CD8-positive, alpha-beta memory T cell (primary cell): ENCODE data around the gene AP3S2. TPM values are rescaled to one million over a fixed set of nuclear protein-coding genes. Genes with fewer than 3 reads are reported as not detected.
"Not testable (repeated sequence)": the region's sequence is repeated elsewhere in the genome, so short reads cannot be mapped to it uniquely, and the experiment has no call there.

Source experiments
- CTCF ChIA-PET: fragments of 350-600 bp; sonication (Branson Sonifier 250); formaldehyde crosslinking; loops from one replicate; lab custom pipeline; 2021; ENCODE audit warnings: antibody characterized with exemption; lab: Charles Lee
- POLR2A ChIA-PET: fragments of 350-600 bp; sonication (Branson Sonifier 250); formaldehyde crosslinking; loops from one replicate; lab custom pipeline; 2021; ENCODE audit warnings: antibody characterized with exemption; lab: Charles Lee
- DNase-seq, 5 donors: peaks; one replicate each; pipeline versions ENCODE4 v3.0.0 to v3.0.0-alpha.2; 2020 to 2022; ENCODE audit warnings: mixed read lengths in 1 of 5
- H3K27ac ChIP-seq: one replicate; pipeline ENCODE4 v1.7.0; 2013; ENCODE audit warnings: low read depth, mild to moderate bottlenecking, low read length, moderate library complexity
- H3K27me3 ChIP-seq: 2 replicates; pipeline ENCODE4 v1.7.0; 2013; ENCODE audit warnings: low read length, mild to moderate bottlenecking; ENCODE audit not compliant: insufficient read depth, poor library complexity, severe bottlenecking
- H3K36me3 ChIP-seq: 2 replicates; pipeline ENCODE4 v1.7.0; 2013; ENCODE audit warnings: mild to moderate bottlenecking, low read length, moderate library complexity; ENCODE audit not compliant: insufficient read depth
- H3K4me1 ChIP-seq: 2 replicates; pipeline ENCODE4 v1.7.0; 2013; ENCODE audit warnings: mild to moderate bottlenecking, low read length, moderate library complexity; ENCODE audit not compliant: insufficient read depth
- H3K4me3 ChIP-seq: 2 replicates; pipeline ENCODE4 v1.7.0; 2013; ENCODE audit warnings: mild to moderate bottlenecking, low read length
- H3K9me3 ChIP-seq: 2 replicates; pipeline ENCODE4 v1.7.0; 2013; ENCODE audit warnings: mild to moderate bottlenecking, low read length
- H3K27ac Mint-ChIP-seq, 8 donors: one replicate each; pipeline ENCODE4 v1.8.0; 2020 to 2021; ENCODE audit warnings: mixed read lengths in 8 of 8, mild to moderate bottlenecking in 6 of 8, inconsistent platforms in 3 of 8, moderate library complexity in 3 of 8
- H3K27me3 Mint-ChIP-seq, 2 donors: one replicate each; pipeline ENCODE4 v1.8.0; 2020 to 2021; ENCODE audit warnings: mixed read lengths in 2 of 2, mild to moderate bottlenecking in 1 of 2, moderate library complexity in 1 of 2
- H3K36me3 Mint-ChIP-seq, 3 donors: one replicate each; pipeline ENCODE4 v1.8.0; 2020 to 2021; ENCODE audit warnings: mixed read lengths in 3 of 3, inconsistent platforms in 1 of 3, mild to moderate bottlenecking in 1 of 3
- H3K4me1 Mint-ChIP-seq, 3 donors: one replicate each; pipeline ENCODE4 v1.8.0; 2020 to 2021; ENCODE audit warnings: mixed read lengths in 3 of 3, inconsistent platforms in 1 of 3, mild to moderate bottlenecking in 1 of 3
- H3K4me3 Mint-ChIP-seq, 7 donors: one replicate each; pipeline ENCODE4 v1.8.0; 2020 to 2021; ENCODE audit warnings: mixed read lengths in 7 of 7, mild to moderate bottlenecking in 6 of 7, moderate library complexity in 4 of 7, inconsistent platforms in 2 of 7
- H3K9me3 Mint-ChIP-seq, 5 donors: one replicate each; pipeline ENCODE4 v1.8.0; 2020 to 2022; ENCODE audit warnings: mixed read lengths in 5 of 5, mild to moderate bottlenecking in 3 of 5, moderate library complexity in 2 of 5, inconsistent platforms in 1 of 5
- polyA plus RNA-seq: library from polyadenylated mRNA; unstranded; fragments of 300-500 nt; fragmentation: Illumina TruSeq; gene quantifications from one replicate; pipeline ENCODE4 v1.2.3, GENCODE V29; 2021
- total RNA-seq, 2 experiments: library from RNA; stranded (reverse); gene quantifications; one replicate each; pipeline ENCODE4 v1.2.3, GENCODE V29; 2021

AP3S2 gene
- total and polyA plus RNA-seq, 3 experiments from 2014 or later, result 23.5 to 35.8 (median 24.5) TPM

DNA sequence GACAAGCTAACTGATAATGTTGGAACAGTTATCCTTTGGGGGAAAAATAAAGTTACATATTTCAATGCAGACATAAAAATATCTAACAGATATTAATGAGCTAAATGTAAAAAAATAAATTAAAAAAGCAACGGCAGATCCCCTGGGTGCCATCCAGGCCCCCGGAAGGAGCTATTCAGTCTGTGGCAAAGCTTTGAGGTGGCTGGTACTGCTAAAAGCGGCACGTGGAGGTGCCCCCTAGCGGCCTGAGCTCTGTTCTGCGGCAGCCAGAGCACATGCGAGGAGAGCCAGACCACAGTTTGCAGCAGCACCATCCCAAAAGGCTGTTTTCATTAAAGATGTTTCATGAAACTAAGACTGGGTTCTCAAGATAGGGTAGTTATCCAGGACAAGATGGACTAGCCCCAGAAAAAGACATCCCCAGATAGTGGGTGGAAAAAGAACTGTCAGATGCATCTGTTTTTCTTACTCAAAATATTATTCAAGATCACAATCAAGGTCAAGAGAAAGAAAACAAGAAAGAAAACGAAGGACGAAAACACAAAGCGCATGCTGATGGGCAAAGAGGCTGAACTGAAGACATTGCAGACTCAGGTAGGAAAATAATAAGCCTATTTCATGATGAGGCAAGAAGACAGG lies 18.7 kb downstream of the AP3S2 start:
- H3K27ac Mint-ChIP-seq, result peak overlapping the region in 2 of 8 donors; percentile 54 to 57
- Histone ChIP-seq H3K9me3 (no peaks in the 10 kb centered on the region), H3K4me3 (no peak overlapping the region), H3K4me1 (peaks cover 6% of the 10 kb centered on the region), H3K36me3 (peaks cover 14% of the 10 kb centered on the region), H3K27me3 (no peaks in the 10 kb centered on the region), H3K27ac (no peak overlapping the region)
- CTCF ChIA-PET, result interaction anchor here (0.7 to 4.2 kb wide), 35 partner anchors 8 to 359 kb away, joined by 3 to 38 read pairs (median 4); partner anchors contain the start of genes AP3S2, CIB1, GDPGP1 and MESP1
- no peak overlapping the region for H3K4me3 Mint-ChIP-seq
- no peaks in the 10 kb centered on the region for H3K27me3 Mint-ChIP-seq
- H3K4me1 Mint-ChIP-seq, result peaks cover 7 to 12% (median 8%) of the 10 kb centered on the region in 3 donors
- H3K9me3 Mint-ChIP-seq, result no peaks in the 10 kb centered on the region
- peaks cover 0 to 56% (median 22%) of the 10 kb centered on the region in 3 donors for H3K36me3 Mint-ChIP-seq
- peak; percentile 58 to 84 (median 69) for DNase-seq
- POLR2A ChIA-PET, result interaction anchor here (0.7 to 1.2 kb wide), 2 partner anchors 19 to 1080 kb away, joined by 3 to 8 read pairs; partner anchors contain the start of genes AP3S2 and RCCD1

DNA sequence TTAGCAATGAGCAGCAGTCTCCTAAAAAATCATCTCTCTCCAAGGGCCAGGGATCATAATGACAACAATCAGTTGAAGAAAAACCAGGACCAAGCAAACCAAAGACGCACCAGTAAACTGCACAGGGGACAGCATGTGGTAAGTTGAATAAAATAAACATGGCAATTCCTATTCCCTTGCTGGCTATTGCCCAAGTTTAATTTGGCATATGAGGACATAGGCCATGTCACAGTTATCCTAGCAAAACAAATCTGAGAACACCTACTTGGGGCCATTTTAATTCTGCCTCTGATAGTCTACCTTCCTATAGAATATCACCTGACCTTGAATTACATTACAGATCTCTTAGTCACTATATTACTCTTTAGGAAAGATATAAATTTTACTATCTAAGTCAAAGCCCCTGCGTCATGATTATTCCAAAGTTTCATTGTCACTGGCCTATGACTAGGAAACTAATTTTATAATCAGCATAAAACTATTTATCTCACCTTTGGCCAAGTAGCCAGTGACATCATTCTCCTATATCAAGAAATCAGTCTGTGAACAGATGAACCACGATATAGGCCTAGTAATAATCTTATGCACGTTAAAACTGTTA lies 23.0 kb downstream of the AP3S2 start:
- Mint-ChIP-seq H3K27ac (peak overlapping the region in 1 of 8 donors; percentile 13), H3K4me3 (no peak overlapping the region), H3K9me3 (no peaks in the 10 kb centered on the region), H3K27me3 (no peaks in the 10 kb centered on the region), H3K36me3 (peaks cover under 1 to 38% (median 15%) of the 10 kb centered on the region in 3 donors), H3K4me1 (peaks cover 7 to 9% (median 8%) of the 10 kb centered on the region in 3 donors)
- DNase-seq, result no peak
- H3K27ac ChIP-seq, result no peak overlapping the region
- peaks cover 14% of the 10 kb centered on the region for H3K36me3 ChIP-seq
- ChIA-PET CTCF (no interaction called here), POLR2A (no interaction called here)
- H3K4me1 ChIP-seq, result peaks cover 6% of the 10 kb centered on the region
- no peaks in the 10 kb centered on the region for H3K27me3 ChIP-seq
- H3K4me3 ChIP-seq, result no peak overlapping the region
- no peaks in the 10 kb centered on the region for H3K9me3 ChIP-seq

DNA sequence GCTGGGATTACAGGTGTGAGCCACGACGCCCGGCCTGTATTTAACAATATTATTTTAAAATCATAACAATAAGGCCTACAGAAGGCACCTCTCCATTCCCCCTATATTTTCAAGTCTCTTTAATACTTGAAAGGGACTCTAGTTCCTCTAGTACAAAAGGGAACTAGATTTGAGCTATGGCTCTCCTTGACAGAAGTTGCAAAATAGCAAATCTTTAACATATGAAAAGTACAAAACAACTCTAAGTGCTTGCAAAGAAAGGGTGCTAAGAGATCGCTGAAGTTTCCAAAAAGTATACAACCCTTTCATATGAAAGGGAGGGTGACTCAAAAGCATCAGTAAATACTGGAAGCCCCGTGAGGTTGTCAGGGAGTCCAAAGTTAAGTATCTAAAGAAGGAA lies 23.8 kb downstream of the AP3S2 start:
- Mint-ChIP-seq H3K4me1 (peaks cover 4 to 5% (median 4%) of the 10 kb centered on the region in 3 donors), H3K36me3 (peaks cover 4 to 37% (median 13%) of the 10 kb centered on the region in 3 donors), H3K27me3 (no peaks in the 10 kb centered on the region), H3K27ac (no peak overlapping the region), H3K4me3 (no peak overlapping the region), H3K9me3 (no peaks in the 10 kb centered on the region)
- DNase-seq, result no peak
- CTCF ChIA-PET, result no interaction called here
- Histone ChIP-seq H3K4me1 (peaks cover 3% of the 10 kb centered on the region), H3K36me3 (peaks cover 20% of the 10 kb centered on the region), H3K9me3 (no peaks in the 10 kb centered on the region), H3K27ac (no peak overlapping the region), H3K4me3 (no peak overlapping the region), H3K27me3 (no peaks in the 10 kb centered on the region)
- POLR2A ChIA-PET, result no interaction called here

DNA sequence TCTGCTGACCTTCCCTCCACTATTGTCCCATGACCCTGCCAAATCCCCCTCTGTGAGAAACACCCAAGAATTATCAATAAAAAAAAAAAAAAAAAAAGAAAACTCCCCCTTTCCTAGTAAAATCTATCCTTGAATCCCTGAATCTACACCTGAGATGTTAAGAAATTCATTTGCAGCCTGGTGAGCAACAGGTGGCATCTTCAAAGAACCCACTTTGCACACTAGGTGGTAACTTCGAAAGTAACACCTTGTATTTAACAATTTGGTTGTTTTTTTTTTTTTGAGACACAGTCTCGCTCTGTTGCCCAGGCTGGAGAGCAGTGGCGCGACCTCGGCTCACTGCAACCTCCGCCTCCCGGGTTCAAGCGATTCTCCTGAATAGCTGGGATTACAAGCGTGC lies 24.3 kb downstream of the AP3S2 start:
- CTCF ChIA-PET, POLR2A ChIA-PET, H3K4me1 ChIP-seq, H3K27ac Mint-ChIP-seq, H3K27me3 ChIP-seq, H3K9me3 Mint-ChIP-seq, DNase-seq, H3K4me3 ChIP-seq, H3K9me3 ChIP-seq, H3K27ac ChIP-seq, H3K4me1 Mint-ChIP-seq, H3K27me3 Mint-ChIP-seq, H3K4me3 Mint-ChIP-seq: not testable (repeated sequence)
- peaks cover 4 to 41% (median 13%) of the 10 kb centered on the region in 3 donors for H3K36me3 Mint-ChIP-seq
- H3K36me3 ChIP-seq, result peaks cover 20% of the 10 kb centered on the region

DNA sequence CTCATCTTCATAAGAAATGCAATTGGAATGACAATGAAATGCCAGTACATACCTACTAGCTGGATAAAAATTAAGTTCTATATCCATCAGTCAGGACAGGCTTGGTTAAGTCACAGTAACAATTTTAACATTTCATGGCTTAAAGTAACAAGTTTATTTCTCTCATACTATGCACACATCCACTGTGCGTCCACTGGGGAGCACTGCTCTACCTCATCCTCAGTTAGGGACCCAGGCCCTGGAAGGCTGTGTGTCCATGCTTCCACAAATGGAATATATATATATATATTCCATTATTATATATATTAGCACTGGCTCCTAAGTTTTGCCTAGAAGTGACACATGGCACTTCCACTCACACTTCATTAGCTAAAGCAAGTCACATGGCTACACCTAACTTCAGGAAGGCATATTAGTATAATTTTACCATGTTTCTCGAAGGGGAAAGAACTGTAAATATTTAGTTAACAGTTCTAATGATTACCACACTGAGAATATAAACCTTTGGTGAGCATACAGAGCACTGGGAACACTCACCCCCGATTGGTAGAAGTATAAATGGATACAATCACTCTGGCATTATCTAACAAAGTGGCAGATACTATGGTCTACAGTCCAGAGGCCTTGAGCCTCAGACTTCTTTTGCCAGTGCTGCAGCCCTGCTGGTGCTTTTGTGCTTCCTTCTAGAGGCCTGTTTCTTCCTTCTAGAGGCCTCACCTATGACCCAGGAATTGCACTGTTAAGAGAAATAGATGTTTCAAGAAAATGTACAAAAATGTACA lies 28.6 kb downstream of the AP3S2 start:
- POLR2A ChIA-PET, result no interaction called here
- no peaks in the 10 kb centered on the region for H3K9me3 Mint-ChIP-seq
- peaks cover 0 to 2% (median 0%) of the 10 kb centered on the region in 3 donors for H3K4me1 Mint-ChIP-seq
- no peaks in the 10 kb centered on the region for H3K9me3 ChIP-seq
- CTCF ChIA-PET, result interaction anchor here (2.5 kb wide), 1 partner anchor 10 kb away, joined by 13 read pairs; no protein-coding TSS in a partner anchor
- no peak overlapping the region for H3K27ac ChIP-seq
- no peaks in the 10 kb centered on the region for H3K27me3 Mint-ChIP-seq
- no peaks in the 10 kb centered on the region for H3K4me1 ChIP-seq
- no peak overlapping the region for H3K4me3 Mint-ChIP-seq
- no peak overlapping the region for H3K4me3 ChIP-seq
- H3K27ac Mint-ChIP-seq, result peak overlapping the region in 1 of 8 donors; percentile 72
- H3K36me3 ChIP-seq, result peaks cover 13% of the 10 kb centered on the region
- H3K36me3 Mint-ChIP-seq, result peaks cover 4 to 33% (median 10%) of the 10 kb centered on the region in 3 donors
- H3K27me3 ChIP-seq, result no peaks in the 10 kb centered on the region
- DNase-seq, result no peak

DNA sequence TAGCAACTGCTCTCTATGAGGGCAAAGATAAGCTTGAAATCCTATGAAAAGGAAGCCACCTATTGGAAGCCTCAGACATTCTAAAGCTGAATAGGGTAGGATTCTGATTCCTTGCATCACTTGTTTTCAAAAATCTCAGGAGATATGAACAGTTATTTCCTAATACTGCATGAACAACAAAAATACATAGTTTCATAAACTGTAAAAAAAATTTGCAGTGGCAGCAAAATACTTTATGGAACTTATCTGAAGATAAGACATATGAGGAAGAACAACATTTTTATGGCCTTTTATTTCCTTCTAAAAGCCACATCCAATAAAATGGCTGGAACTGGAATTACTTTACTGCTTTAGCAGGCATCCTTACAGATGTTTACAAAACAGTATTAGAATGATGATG lies 29.9 kb downstream of the AP3S2 start:
- Histone ChIP-seq H3K27ac (no peak overlapping the region), H3K36me3 (peaks cover 13% of the 10 kb centered on the region), H3K4me3 (no peak overlapping the region), H3K9me3 (no peaks in the 10 kb centered on the region), H3K4me1 (no peaks in the 10 kb centered on the region), H3K27me3 (no peaks in the 10 kb centered on the region)
- Mint-ChIP-seq H3K27ac (peak overlapping the region in 2 of 8 donors; percentile 22 to 47), H3K9me3 (no peaks in the 10 kb centered on the region), H3K36me3 (peaks cover 4 to 36% (median 12%) of the 10 kb centered on the region in 3 donors), H3K27me3 (peaks cover 0 to 2% of the 10 kb centered on the region in 2 donors), H3K4me3 (no peak overlapping the region), H3K4me1 (peaks cover 0 to 2% (median 0%) of the 10 kb centered on the region in 3 donors)
- ChIA-PET POLR2A (no interaction called here), CTCF (interaction anchor here (1.2 kb wide), 1 partner anchor 11 kb away, joined by 6 read pairs; no protein-coding TSS in a partner anchor)
- DNase-seq, result no peak

DNA sequence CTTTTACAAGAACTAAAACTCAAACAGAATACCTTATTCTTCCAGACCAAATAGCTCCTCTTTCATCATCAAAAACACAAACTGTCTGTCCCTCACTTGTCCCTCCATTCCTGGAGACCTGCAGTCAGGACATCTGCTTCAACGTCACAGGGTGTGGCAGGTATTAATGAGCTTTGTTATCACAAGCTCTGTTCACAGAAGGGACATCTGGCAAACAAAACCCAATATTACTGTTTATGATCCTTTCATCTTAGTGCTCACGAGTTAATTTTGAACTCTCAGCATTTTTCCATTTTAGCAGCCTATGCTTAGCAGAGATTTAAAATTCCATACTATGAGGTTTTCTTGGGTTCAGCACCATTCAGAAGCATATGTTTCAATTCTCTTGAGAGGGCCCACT lies 32.9 kb downstream of the AP3S2 start:
- H3K27ac ChIP-seq, result no peak overlapping the region
- no peak overlapping the region for H3K4me3 ChIP-seq
- H3K4me3 Mint-ChIP-seq, result no peak overlapping the region
- peaks cover 0 to 2% of the 10 kb centered on the region in 2 donors for H3K27me3 Mint-ChIP-seq
- no peak overlapping the region for H3K27ac Mint-ChIP-seq
- no peaks in the 10 kb centered on the region for H3K27me3 ChIP-seq
- H3K4me1 Mint-ChIP-seq, result peaks cover 0 to 2% (median 2%) of the 10 kb centered on the region in 3 donors
- peaks cover 6 to 53% (median 19%) of the 10 kb centered on the region in 3 donors for H3K36me3 Mint-ChIP-seq
- POLR2A ChIA-PET, result no interaction called here
- CTCF ChIA-PET, result interaction anchor here (1.4 kb wide), 1 partner anchor 14 kb away, joined by 3 read pairs; no protein-coding TSS in a partner anchor
- no peaks in the 10 kb centered on the region for H3K4me1 ChIP-seq
- H3K9me3 Mint-ChIP-seq, result no peaks in the 10 kb centered on the region
- no peak for DNase-seq
- peaks cover 13% of the 10 kb centered on the region for H3K36me3 ChIP-seq
- H3K9me3 ChIP-seq, result no peaks in the 10 kb centered on the region
